BLaER1 (cell line): ENCODE measurements around the gene CRMP1.
"Not testable (repeated sequence)": the region's sequence is repeated elsewhere in the genome, so short reads cannot be mapped to it uniquely, and the experiment has no call there.

ENCODE experiments used
- H3K27ac ChIP-seq: shearing (Covaris generic); formaldehyde crosslinking; 2 replicates; pipeline ENCODE4 v1.8.1; 2022
- H3K27me3 ChIP-seq: shearing (Covaris generic); formaldehyde crosslinking; 2 replicates; pipeline ENCODE4 v1.8.1; 2022
- H3K36me3 ChIP-seq: shearing (Covaris generic); formaldehyde crosslinking; 2 replicates; pipeline ENCODE4 v1.8.1; 2022
- H3K4me1 ChIP-seq: shearing (Covaris generic); formaldehyde crosslinking; 2 replicates; pipeline ENCODE4 v1.8.1; 2022
- H3K4me2 ChIP-seq: shearing (Covaris generic); formaldehyde crosslinking; 2 replicates; pipeline ENCODE4 v1.8.1; 2022
- H3K4me3 ChIP-seq: shearing (Covaris generic); formaldehyde crosslinking; 2 replicates; pipeline ENCODE4 v1.8.1; 2022
- H3K9ac ChIP-seq: shearing (Covaris generic); formaldehyde crosslinking; 2 replicates; pipeline ENCODE4 v1.8.1; 2022
- H3K9me3 ChIP-seq: shearing (Covaris generic); formaldehyde crosslinking; 2 replicates; pipeline ENCODE4 v1.8.1; 2022
- H4K20me1 ChIP-seq: shearing (Covaris generic); formaldehyde crosslinking; 2 replicates; pipeline ENCODE4 v1.8.1; 2022
- Cebpa-rat ChIP-seq: shearing (Covaris generic); IDR thresholded peaks from 2 replicates; pipeline ENCODE4 v1.8.1; 2022

Gene CRMP1

GRCh38 chr4:5851637-5852301, 41.1 kb downstream of the CRMP1 start:
- Histone ChIP-seq H3K4me1 (peaks cover 7% of the 10 kb centered on the region; the same call in 1 of the 2 replicates), H3K27me3 (no peaks in the 10 kb centered on the region), H3K36me3 (peaks cover 98% of the 10 kb centered on the region), H4K20me1 (peaks cover 60% of the 10 kb centered on the region), H3K9me3 (no peaks in the 10 kb centered on the region), H3K27ac (no peak overlapping the region), H3K9ac (no peak overlapping the region), H3K4me3 (no peak overlapping the region), H3K4me2 (no peak overlapping the region)
- no peak for TF ChIP-seq Cebpa-rat

DNA sequence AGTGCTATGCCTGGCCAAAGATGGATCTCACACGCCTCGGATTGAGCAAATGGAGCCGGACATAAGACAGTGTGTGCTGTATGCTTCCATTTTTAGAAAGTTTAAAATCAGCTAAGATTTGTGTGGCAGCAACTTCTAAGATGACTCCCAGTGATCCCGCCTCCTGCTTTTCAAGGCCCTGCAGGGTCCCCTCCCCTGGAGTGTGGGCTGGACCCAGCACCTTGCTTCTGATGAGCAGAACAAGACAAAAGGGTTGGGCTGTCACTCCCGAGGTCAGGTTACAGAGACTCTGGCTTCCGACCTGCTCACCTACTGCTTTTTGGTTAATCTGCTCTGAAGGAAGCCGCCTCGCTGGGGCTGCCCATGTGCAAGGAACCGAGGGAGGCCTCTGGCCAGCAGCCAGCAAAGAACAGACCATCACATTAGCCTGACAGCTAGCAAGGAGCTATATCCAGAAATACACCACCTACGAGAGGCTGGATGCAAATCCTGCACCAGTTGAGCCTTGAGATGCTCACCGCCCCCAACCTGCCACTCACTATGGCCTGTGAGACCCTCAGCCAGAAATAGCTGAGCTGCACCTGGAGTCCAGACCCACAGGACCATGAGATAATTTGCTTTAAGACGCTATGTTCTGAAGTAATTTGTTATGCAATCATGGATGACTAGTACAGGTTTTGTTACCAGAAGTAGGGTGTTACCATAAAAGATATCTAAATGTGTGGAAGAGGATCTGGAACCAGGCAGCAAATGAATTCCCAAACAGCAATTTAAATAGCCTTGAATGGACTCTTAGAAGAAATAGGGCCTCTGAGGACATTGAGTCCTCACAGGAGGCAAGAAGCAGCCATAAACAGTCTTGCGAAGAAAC, 47.6 kb downstream of the CRMP1 start:
- Histone ChIP-seq H3K4me1 (peaks cover 67% of the 10 kb centered on the region), H3K36me3 (peaks cover 92% of the 10 kb centered on the region)

DNA sequence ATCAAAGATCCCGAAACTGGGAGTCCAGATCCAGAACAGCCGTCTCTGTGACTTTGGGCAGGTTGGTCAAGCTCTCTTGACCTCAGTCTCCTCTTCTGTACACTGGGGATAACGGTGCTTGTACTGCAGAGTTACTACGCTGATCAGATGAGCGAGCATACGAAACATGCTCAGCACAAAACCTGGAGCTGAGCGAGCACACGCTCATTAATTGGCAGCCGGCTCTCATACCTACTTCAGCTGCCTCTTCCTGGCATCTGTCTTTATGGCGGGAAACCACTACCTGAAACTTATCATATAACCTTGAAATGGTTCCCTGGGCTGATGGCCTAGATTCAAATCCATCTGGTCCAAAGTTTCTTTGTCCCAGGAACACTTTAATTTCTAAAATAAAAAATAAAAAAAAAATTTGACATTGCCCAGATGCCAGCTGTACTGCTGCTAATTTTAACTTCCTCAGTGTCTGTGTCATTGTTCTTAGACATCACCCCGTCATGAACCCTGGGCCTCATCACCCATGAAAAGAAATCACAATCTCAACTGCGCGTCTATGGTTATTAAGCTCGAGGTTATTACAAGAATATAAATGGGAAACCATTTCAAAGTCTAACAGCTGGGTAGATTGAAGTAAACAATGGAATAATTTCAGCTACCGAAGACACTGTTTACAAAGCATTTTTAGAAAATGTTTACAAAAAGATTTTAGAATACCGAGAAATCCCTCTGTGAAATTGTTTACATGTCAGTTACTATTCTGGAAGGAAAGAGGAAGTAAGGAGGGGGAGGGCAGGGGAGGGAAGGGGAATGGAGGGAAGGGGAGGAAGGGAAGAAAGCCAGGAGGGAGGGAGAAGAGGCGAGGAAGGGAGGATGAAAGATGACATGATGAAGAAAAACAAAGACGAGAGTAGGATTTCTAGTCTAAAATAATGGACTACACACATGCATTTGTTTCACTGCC, 49.0 kb downstream of the CRMP1 start:
- Histone ChIP-seq H3K9ac (peak overlapping the region; percentile 68), H3K4me1 (peaks cover 81% of the 10 kb centered on the region), H3K27me3 (no peaks in the 10 kb centered on the region), H3K4me3 (no peak overlapping the region), H4K20me1 (peaks cover 34% of the 10 kb centered on the region), H3K36me3 (peaks cover 92% of the 10 kb centered on the region), H3K9me3 (no peaks in the 10 kb centered on the region), H3K4me2 (peak overlapping the region; percentile 84), H3K27ac (peak overlapping the region; percentile 72)
- no peak for TF ChIP-seq Cebpa-rat

More for the DNA sequence above, 47.6 kb downstream of the CRMP1 start:
- peak overlapping the region; percentile 68 for H3K9ac ChIP-seq
- peaks cover 22% of the 10 kb centered on the region for H4K20me1 ChIP-seq
- no peak for TF ChIP-seq Cebpa-rat
- H3K27ac ChIP-seq = peak overlapping the region; percentile 72
- no peak overlapping the region; the same call in 1 of the 2 replicates for H3K4me3 ChIP-seq
- no peaks in the 10 kb centered on the region for H3K27me3 ChIP-seq
- H3K9me3 ChIP-seq = no peaks in the 10 kb centered on the region
- peak overlapping the region; percentile 84 for H3K4me2 ChIP-seq

- Histone ChIP-seq H3K27me3 (no peaks in the 10 kb centered on the region), H3K4me3 (no peak overlapping the region), H3K27ac (peak overlapping the region; percentile 47), H3K36me3 (peaks cover 92% of the 10 kb centered on the region), H3K9me3 (no peaks in the 10 kb centered on the region), H3K4me1 (peaks cover 88% of the 10 kb centered on the region), H4K20me1 (peaks cover 39% of the 10 kb centered on the region), H3K4me2 (peak overlapping the region; percentile 84), H3K9ac (no peak overlapping the region)
- no peak for TF ChIP-seq Cebpa-rat
These were observed 50.4 kb downstream of the CRMP1 start for GRCh38 chr4:5842456-5842855.

GRCh38 chr4:5839751-5840674, 52.9 kb downstream of the CRMP1 start:
- Histone ChIP-seq H3K27me3 (no peaks in the 10 kb centered on the region), H3K27ac (peak overlapping the region; percentile 23; the same call in 1 of the 2 replicates), H3K36me3 (peaks cover 90% of the 10 kb centered on the region), H3K4me1 (peaks cover 81% of the 10 kb centered on the region), H3K4me3 (no peak overlapping the region), H3K4me2 (peak overlapping the region; percentile 28; the same call in 1 of the 2 replicates), H3K9ac (no peak overlapping the region), H4K20me1 (peaks cover 32% of the 10 kb centered on the region), H3K9me3 (no peaks in the 10 kb centered on the region)
- no peak for TF ChIP-seq Cebpa-rat

DNA sequence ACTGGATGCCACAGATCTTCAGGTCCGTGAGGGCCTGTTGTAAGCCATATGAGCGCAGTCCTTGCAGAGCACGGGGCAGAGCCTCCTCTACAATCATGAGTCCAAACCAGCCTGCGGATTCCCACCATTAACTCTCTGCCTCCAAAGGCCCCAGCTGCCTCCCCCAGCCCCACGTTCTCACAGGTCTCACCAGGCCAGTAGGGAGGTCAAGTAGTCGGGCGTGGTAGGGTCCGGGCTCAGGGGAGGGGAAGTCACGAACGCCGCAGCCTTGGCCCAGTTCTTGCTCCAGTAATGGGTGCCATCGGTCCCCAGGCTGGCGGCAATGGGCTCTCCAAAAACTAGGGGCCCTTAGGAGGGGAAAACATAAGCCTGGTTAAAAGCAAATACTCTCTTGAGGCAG, 53.6 kb downstream of the CRMP1 start:
- peaks cover 92% of the 10 kb centered on the region for H3K36me3 ChIP-seq
- H3K9me3 ChIP-seq = no peaks in the 10 kb centered on the region; the same call in 1 of the 2 replicates
- H4K20me1 ChIP-seq = peaks cover 25% of the 10 kb centered on the region
- peaks cover 74% of the 10 kb centered on the region for H3K4me1 ChIP-seq
- H3K9ac ChIP-seq = no peak overlapping the region
- no peaks in the 10 kb centered on the region for H3K27me3 ChIP-seq
- no peak for TF ChIP-seq Cebpa-rat
- no peak overlapping the region for H3K4me3 ChIP-seq
- 0 out of 2 replicates have a peak overlapping the region, but pooled peaks have one; percentile 23 for H3K27ac ChIP-seq
- H3K4me2 ChIP-seq = no peak overlapping the region; the same call in 1 of the 2 replicates

DNA sequence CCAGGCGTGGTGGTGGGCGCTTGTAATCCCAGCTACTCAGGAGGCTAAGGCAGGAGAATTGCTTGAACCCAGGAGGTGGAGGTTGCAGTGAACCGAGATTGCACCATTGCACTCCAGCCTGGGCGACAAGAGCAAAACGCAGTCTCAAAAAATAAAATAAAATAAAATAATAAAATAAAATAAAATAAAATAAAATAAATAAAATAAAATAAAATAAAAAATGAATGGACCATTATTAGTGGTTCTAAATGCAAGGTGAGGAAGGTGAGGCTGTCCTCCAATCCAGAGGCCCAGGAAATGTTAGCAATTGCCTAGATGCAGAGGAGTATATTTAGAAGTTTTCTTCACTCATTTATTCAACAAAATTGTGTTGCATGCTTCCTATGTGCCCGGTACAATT, 55.4 kb downstream of the CRMP1 start:
- Histone ChIP-seq H4K20me1 (peaks cover 19% of the 10 kb centered on the region; the same call in 1 of the 2 replicates), H3K4me1 (peaks cover 56% of the 10 kb centered on the region), H3K36me3 (peaks cover 97% of the 10 kb centered on the region)
- not testable (repeated sequence) for H3K9me3 ChIP-seq, H3K4me2 ChIP-seq, H3K4me3 ChIP-seq, H3K27ac ChIP-seq, H3K27me3 ChIP-seq, H3K9ac ChIP-seq

DNA sequence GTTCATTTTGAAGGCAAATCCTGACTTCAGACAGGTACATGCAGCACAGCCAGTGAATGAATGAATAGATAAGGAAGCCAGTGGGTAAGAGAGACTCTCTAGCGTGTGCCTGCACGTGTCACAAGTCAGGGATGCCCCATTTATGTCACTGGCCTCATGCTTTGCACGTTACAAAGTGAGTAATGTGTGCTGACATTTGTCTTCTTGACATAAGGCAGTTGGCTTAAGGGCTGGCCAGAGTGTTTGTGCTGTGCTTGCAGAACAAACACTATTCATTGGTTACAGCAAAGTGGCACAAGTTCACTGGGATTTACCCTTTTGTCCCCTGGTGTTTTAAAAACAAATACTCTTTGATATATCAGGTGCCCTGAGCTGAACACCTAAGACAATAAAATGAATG, 55.9 kb downstream of the CRMP1 start:
- Histone ChIP-seq H3K9ac (no peak overlapping the region), H3K9me3 (no peaks in the 10 kb centered on the region; the same call in 1 of the 2 replicates), H3K4me3 (no peak overlapping the region), H4K20me1 (peaks cover 19% of the 10 kb centered on the region; the same call in 1 of the 2 replicates), H3K27ac (no peak overlapping the region), H3K4me2 (no peak overlapping the region), H3K4me1 (peaks cover 52% of the 10 kb centered on the region), H3K27me3 (no peaks in the 10 kb centered on the region), H3K36me3 (peaks cover 97% of the 10 kb centered on the region)
- no peak for TF ChIP-seq Cebpa-rat
